Right lobe of liver (tissue), 6 donors: ENCODE data around the gene RNF166. TPM values are rescaled to one million over a fixed set of nuclear protein-coding genes. Genes with fewer than 3 reads are reported as not detected.
A peak's percentile ranks its signal among the peaks of the same experiment; 100 is the strongest.

Experiments used
- ATAC-seq, 4 donors: fragments of 200-7000 bp; cut with Tn5 transposase; one replicate each; pipeline ENCODE4 v1.9.1; 2020; ENCODE audit warnings: mild to moderate bottlenecking in 4 of 4, moderate library complexity in 4 of 4
- DNase-seq, 3 donors: peaks; one replicate each; pipeline ENCODE4 v3.0.0-alpha.2; 2020
- H3K27ac ChIP-seq, 3 donors: fragments of 200-600 bp; one replicate each; pipeline ENCODE4 v1.8.0; 2022
- H3K27me3 ChIP-seq, 2 donors: fragments of 200-600 bp; one replicate each; pipeline ENCODE4 v1.8.0; 2022
- H3K36me3 ChIP-seq, 4 donors: fragments of 200-600 bp; sonication (generic) in 1 of 4; one replicate each; pipeline versions ENCODE4 v1.5.1 to v1.8.0; 2017 to 2022; ENCODE audit warnings: control low read depth in 1 of 4
- H3K4me1 ChIP-seq, 4 donors: fragments of 200-600 bp; sonication (generic) in 1 of 4; one replicate each; pipeline versions ENCODE4 v1.5.1 to v1.8.0; 2017 to 2022; ENCODE audit warnings: control low read depth in 1 of 4
- H3K4me3 ChIP-seq, 3 donors: fragments of 200-600 bp; one replicate each; pipeline ENCODE4 v1.8.0; 2022
- H3K9me3 ChIP-seq, 4 donors: fragments of 200-600 bp; sonication (generic) in 1 of 4; one replicate each; pipeline versions ENCODE4 v1.5.1 to v1.8.0; 2017 to 2022; ENCODE audit warnings: control low read depth in 1 of 4
- POLR2A ChIP-seq: fragments of 450-650 bp; IDR thresholded peaks from one replicate; pipeline ENCODE4 v1.6.1; 2017; ENCODE audit warnings: antibody characterized with exemption, mild to moderate bottlenecking
- WGBS: methylation state at CpG from one replicate; pipeline ENCODE4 v1.1.6; 2018; ENCODE audit warnings: low coverage, low lambda C conversion rate; ENCODE audit not compliant: insufficient coverage; ENCODE audit errors: missing lambda C conversion rate; 5-methylcytosine and 5-hydroxymethylcytosine counted together
- intact Hi-C, 2 donors: fragments of 100-400 bp; cut with DNase I; formaldehyde crosslinking; loops; one replicate each; pipeline versions ENCODE4 v1.11.2 to v1.14.1; 2022
- total RNA-seq, 6 experiments: library from RNA; depleted of rRNA in 2 of 6; stranded (reverse); fragments of >200 nt in 2 of 6; fragmentation: NEBNext Ultra II Directional in 3 of 6; extraction: Animal tissue kit (Norgen Biotek cat#: 25700) in 3 of 6; gene quantifications; one replicate each; pipeline versions ENCODE4 v1.1.0 to v1.2.4, GENCODE V29; 2016 to 2023
- TF ChIP-seq, protein P1 (sequence below), 4 donors: fragments of 200-600 bp in 3 of 4; fragments of 450-650 bp in 1 of 4; IDR thresholded peaks; one replicate each; pipeline versions ENCODE4 v1.5.1 to v1.8.0; 2016 to 2022; ENCODE audit warnings: antibody characterized with exemption in 4 of 4, mild to moderate bottlenecking in 2 of 4
- donor health status: DM: no; HTN: yes; CAD: no.
- donor health status: DM: no; HTN: no; CAD: no.
- donor health status: DM: no; HTN: no; CAD: no.
- donor health status: DM: no; HTN: yes; CAD: no.
- donor health status: DM: no; HTN: yes; CAD: no.

Gene RNF166
- total RNA-seq, 6 experiments from 2014 or later: 8.1 to 12.8 (median 10.0) TPM

DNA sequence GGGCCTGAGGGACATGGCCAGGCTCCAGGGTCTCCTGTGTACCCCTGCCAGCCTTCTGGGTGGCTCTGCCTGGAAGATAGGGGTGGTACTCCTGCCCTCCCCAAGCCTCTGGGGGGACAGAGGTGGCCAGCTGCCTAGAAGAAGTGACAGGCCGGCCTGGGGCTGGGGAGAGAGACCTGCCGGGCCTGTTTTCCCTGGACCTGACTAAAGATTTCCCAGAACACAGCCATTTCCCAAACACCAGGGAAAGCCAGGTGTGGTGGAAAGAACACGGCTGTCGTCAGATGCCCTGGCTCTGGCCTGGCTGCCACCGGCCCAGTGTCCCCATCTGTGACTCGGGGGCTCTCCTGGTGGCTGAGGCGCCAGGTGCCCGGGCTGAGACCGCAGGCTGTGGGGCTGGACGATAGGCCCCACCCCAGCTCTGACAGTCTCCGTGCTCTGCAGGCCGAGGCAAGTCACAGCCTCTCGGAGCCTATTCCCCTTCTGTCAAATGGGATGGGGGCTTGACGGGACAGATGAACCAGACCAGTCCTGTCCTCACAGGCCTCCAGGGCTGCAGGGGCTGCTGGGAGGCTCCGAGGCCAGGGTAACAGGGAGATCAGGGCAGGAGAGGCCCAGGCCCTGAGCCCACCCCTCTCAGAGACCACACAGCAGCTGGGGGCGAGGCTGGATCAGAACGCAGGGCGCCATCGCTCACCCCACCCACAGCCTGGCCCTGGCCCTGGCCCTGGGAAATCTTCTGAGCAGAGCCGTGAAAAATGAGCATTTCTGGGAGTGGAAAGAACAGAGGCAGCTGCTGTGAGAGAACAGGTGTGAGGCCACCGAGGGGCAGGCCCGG, 33.1 kb upstream of the RNF166 start:
- Histone ChIP-seq H3K27me3 (no peaks in the 10 kb centered on the region), H3K27ac (no peak overlapping the region), H3K4me3 (no peak overlapping the region), H3K9me3 (no peaks in the 10 kb centered on the region), H3K36me3 (peaks cover 0 to 13% (median 7%) of the 10 kb centered on the region in 4 donors), H3K4me1 (peaks cover 0 to 6% (median 3%) of the 10 kb centered on the region in 4 donors)
- ATAC-seq (no peak), DNase-seq (no peak)
- TF ChIP-seq, protein P1, sequence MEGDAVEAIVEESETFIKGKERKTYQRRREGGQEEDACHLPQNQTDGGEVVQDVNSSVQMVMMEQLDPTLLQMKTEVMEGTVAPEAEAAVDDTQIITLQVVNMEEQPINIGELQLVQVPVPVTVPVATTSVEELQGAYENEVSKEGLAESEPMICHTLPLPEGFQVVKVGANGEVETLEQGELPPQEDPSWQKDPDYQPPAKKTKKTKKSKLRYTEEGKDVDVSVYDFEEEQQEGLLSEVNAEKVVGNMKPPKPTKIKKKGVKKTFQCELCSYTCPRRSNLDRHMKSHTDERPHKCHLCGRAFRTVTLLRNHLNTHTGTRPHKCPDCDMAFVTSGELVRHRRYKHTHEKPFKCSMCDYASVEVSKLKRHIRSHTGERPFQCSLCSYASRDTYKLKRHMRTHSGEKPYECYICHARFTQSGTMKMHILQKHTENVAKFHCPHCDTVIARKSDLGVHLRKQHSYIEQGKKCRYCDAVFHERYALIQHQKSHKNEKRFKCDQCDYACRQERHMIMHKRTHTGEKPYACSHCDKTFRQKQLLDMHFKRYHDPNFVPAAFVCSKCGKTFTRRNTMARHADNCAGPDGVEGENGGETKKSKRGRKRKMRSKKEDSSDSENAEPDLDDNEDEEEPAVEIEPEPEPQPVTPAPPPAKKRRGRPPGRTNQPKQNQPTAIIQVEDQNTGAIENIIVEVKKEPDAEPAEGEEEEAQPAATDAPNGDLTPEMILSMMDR (IDR thresholded peaks at IDR 0.05): no peak
- TF ChIP-seq POLR2A: no peak
- 80% methylated on average over 2 of the region's 22 CpGs for WGBS
- intact Hi-C loops: no loop called here

DNA sequence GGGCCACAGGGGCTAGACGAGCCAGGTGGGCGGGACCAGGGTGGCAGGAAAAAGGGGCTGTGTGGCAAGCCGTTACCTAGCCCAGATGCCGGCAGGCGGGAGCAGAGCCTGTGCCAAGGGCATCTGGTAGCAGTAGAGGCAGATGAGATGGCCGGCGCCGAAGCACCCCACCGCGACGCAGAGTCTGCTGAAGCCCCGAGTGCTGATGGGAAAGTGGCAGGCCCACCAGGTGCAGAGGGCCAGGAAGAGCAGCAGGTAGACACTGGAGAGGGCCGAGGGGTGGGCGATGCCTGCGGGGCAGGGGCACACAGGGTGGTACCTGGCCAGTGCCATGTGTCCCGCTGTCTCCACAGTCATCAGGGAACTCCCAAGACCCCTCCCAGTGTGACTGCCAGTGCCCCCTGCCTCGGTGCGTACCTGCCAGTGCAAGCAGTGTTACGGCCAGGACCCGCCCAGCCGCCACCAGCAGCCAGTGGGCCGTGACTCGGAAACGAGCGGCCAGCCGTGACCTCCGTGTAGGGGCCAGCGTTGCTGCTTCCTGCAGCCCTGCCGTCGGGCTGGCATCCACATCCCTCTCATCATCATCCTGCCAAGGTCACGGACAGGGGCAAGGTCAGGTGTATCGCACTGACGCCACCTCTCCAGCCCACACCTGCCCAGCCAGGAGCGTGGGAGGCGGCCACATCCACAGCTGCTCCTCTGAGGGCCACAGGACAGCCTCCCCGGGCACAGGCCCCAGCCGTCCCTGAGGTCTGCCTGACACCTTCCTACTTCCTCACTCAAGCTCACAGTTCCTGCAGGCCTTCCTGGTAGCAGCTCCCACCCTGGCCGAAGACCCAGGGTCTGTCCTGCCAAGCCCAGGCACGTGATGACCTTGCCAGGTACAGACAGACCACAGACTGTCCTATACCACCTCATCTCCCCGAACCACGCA, 32.2 kb upstream of the RNF166 start:
- ATAC-seq: peak in 1 of 4 donors; percentile 6
- no peaks in the 10 kb centered on the region for H3K27me3 ChIP-seq
- H3K9me3 ChIP-seq: no peaks in the 10 kb centered on the region
- no peaks in the 10 kb centered on the region for H3K4me1 ChIP-seq
- no CpG with 5 or more reads among the region's 41 CpGs for WGBS
- no peak for DNase-seq
- intact Hi-C loops: no loop called here
- peaks cover 0 to 18% (median 7%) of the 10 kb centered on the region in 4 donors for H3K36me3 ChIP-seq
- H3K27ac ChIP-seq: no peak overlapping the region
- H3K4me3 ChIP-seq: no peak overlapping the region
- TF ChIP-seq, protein P1 (IDR thresholded peaks at IDR 0.05): no peak
- TF ChIP-seq POLR2A: no peak

DNA sequence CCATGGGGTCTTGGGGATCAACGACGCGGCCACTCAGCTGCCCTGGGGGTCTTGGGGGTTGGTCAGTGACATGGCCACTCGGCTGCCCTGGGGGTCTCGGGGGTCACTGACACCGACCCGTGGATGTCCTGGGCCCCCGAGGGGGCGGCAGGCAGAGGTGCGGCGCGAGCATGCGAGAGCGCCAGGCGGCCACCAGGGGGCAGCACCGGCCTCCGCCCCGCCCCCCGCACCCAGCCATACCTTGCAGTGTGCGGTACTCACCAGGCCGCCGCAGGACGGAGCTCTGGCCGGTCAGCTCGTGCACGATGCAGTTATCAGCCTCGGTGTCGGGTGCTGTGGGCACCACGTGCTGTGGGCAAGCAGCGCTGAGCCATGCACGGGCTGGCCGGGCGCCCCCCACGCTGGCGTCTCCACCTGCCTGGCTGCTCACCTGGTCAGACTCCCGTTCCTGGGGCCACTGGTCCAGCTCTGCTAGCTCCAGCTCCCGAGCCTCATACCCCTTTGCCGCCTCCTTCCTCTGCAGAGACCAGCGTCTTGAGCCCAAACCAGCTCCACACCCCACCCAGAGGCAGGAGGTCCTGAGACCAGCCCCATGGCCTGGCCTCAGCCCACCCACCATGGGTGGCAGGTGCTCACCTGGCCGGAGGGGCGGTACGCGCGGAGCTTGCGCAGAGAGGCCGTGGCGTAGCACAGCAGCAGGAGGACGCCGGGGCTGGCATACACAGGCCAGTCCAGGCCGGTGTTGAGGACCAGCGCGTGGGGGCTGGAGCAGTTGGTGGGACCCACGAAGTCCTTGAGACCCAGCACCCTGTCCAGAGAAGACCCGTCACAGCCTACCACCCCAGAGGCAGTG, 31.3 kb upstream of the RNF166 start:
- Histone ChIP-seq H3K9me3 (no peaks in the 10 kb centered on the region), H3K27me3 (no peaks in the 10 kb centered on the region), H3K36me3 (peaks cover 0 to 21% (median 7%) of the 10 kb centered on the region in 4 donors), H3K4me1 (no peaks in the 10 kb centered on the region), H3K27ac (no peak overlapping the region), H3K4me3 (no peak overlapping the region)
- DNase-seq (peak in 2 of 3 donors; percentile 75 to 81), ATAC-seq (peak; percentile 56 to 87 (median 82))
- TF ChIP-seq, protein P1 (IDR thresholded peaks at IDR 0.05): peak; percentile 84 to 99 (median 97)
- no peak for TF ChIP-seq POLR2A
- WGBS: 13% methylated on average over 6 of the region's 54 CpGs
- intact Hi-C loops: no loop called here

DNA sequence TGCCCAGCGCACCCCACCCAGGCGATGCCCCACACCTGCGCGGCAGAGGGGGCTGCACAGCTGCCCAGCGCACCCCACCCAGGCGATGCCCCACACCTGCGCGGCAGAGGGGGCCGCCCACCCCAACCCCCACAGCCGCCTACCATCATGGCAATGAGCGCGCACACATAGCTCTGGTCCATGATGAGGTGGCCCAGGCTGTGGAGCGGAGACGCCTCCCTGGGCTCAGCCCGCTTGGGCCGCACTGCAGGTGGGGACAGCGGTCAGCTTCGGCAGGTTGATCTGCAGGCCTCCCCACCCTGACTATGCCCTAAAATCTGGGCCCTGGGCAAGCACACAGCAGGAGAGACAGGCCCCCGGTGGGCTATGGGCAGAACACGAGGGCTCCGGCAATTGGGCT, 30.3 kb upstream of the RNF166 start:
- no peaks in the 10 kb centered on the region for H3K4me1 ChIP-seq
- ATAC-seq (no peak), DNase-seq (no peak)
- TF ChIP-seq, protein P1 (IDR thresholded peaks at IDR 0.05): no peak
- no peak for TF ChIP-seq POLR2A
- intact Hi-C loops: no loop called here
- no peak overlapping the region for H3K4me3 ChIP-seq
- no peak overlapping the region for H3K27ac ChIP-seq
- no peaks in the 10 kb centered on the region for H3K27me3 ChIP-seq
- peaks cover 0 to 21% (median 7%) of the 10 kb centered on the region in 4 donors for H3K36me3 ChIP-seq
- no CpG with 5 or more reads among the region's 21 CpGs for WGBS
- H3K9me3 ChIP-seq: no peaks in the 10 kb centered on the region
